Astrocyte (in vitro differentiated cells and primary cell): ENCODE measurements around the gene TAF11L12.
"Not testable (repeated sequence)": the region's sequence is repeated elsewhere in the genome, so short reads cannot be mapped to it uniquely, and the experiment has no call there.

Source experiments
- CTCF ChIP-seq: IDR thresholded peaks from 2 replicates; pipeline ENCODE4 v1.5.1; 2011; ENCODE audit warnings: low read depth, mild to moderate bottlenecking, inconsistent platforms, low read length, moderate library complexity; ENCODE audit not compliant: insufficient read depth
- EZH2 ChIP-seq: IDR thresholded peaks from 2 replicates; pipeline ENCODE4 v1.6.1; 2012; ENCODE audit warnings: mild to moderate bottlenecking, low read length, inconsistent platforms; ENCODE audit not compliant: insufficient read depth

DNA sequence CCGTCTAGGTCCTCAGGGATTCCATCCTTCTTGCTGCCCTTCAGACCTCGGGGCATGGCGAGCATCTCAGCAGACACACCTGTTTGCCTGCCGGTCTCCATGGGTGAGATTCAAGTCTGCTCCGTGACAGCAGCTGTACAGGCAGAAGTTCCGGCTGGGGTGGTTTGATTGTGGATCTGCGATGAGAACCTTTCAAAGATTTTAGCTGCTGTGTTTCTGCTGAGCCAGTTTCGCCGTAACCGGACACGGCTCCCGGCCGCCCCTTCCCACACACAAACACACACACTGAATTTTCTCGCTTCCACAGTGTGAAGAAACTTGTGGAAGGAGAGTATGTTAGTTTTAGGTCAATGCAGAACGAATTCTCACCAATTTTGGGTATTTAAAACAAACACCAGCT lies 12.5 kb upstream of the TAF11L12 start, which contains the start of gene TAF11L10:
- not testable (repeated sequence) for TF ChIP-seq EZH2, CTCF
